Liver (tissue), 3 donors: ENCODE measurements around the gene THEMIS.

Experiments used
- ATF3 ChIP-seq: IDR thresholded peaks from 2 replicates; pipeline ENCODE4 v1.6.1; 2016; ENCODE audit warnings: antibody characterized with exemption
- CTCF ChIP-seq: fragments of 150-350 bp; IDR thresholded peaks from 2 replicates; pipeline ENCODE4 v1.5.1; 2017; ENCODE audit warnings: improper control_type of control experiment, low read depth, low read length; ENCODE audit not compliant: missing input control
- GABPA ChIP-seq, 2 donors: IDR thresholded peaks in 1 of 2; conservative IDR thresholded peaks in 1 of 2; 2 replicates each; pipeline ENCODE4 v1.6.1; 2016; ENCODE audit warnings: antibody characterized with exemption in 2 of 2, mild to moderate bottlenecking in 1 of 2, moderate library complexity in 1 of 2
- MAX ChIP-seq: IDR thresholded peaks from 2 replicates; pipeline ENCODE4 v1.6.1; 2016; ENCODE audit warnings: antibody characterized with exemption
- NR2F2 ChIP-seq: IDR thresholded peaks from 2 replicates; pipeline ENCODE4 v1.6.1; 2016; ENCODE audit warnings: antibody characterized with exemption
- RAD21 ChIP-seq, 2 donors: IDR thresholded peaks; 2 replicates each; pipeline ENCODE4 v1.6.1; 2016; ENCODE audit warnings: antibody characterized with exemption in 2 of 2, mild to moderate bottlenecking in 2 of 2
- REST ChIP-seq: IDR thresholded peaks from 2 replicates; pipeline ENCODE4 v1.6.1; 2016; ENCODE audit warnings: antibody characterized with exemption, mild to moderate bottlenecking
- TAF1 ChIP-seq: conservative IDR thresholded peaks from 2 replicates; pipeline ENCODE4 v1.6.1; 2016; ENCODE audit warnings: antibody characterized with exemption, mild to moderate bottlenecking
- donor health status: healthy.
- donor health status: healthy.

- TF ChIP-seq CTCF (peak; percentile 50), NR2F2 (no peak), GABPA (IDR thresholded peaks at IDR 0.05 in 1 of 2, conservative IDR thresholded peaks at IDR 0.05 in 1 of 2) (no peak), ATF3 (no peak), RAD21 (IDR thresholded peaks at IDR 0.05) (peak; percentile 82 to 86), REST (no peak), MAX (no peak), TAF1 (no peak)
Measured at GRCh38 chr6:127855542-127856159, 45.2 kb downstream of the THEMIS start.
